ENCODE results near the gene PLCH2. TPM values are rescaled to one million over a fixed set of nuclear protein-coding genes. Genes with fewer than 3 reads are reported as not detected.

PLCH2 gene
- total RNA-seq, 1 experiment from 2014 or later, result 123 TPM

GRCh38 chr1:2517966-2518365 lies 41.9 kb downstream of the PLCH2 start:
- Mint-ChIP-seq H3K4me1 (ENCODE audit: insufficient read depth, unreplicated experiment) (no peaks in the 10 kb centered on the region), H3K4me3 (ENCODE audit: unreplicated experiment) (no peak overlapping the region), H3K27me3 (ENCODE audit: insufficient read depth, unreplicated experiment) (no peaks in the 10 kb centered on the region), H3K9me3 (ENCODE audit: unreplicated experiment) (no peaks in the 10 kb centered on the region), H3K27ac (ENCODE audit: low read depth, unreplicated experiment) (no peak overlapping the region), H3K36me3 (ENCODE audit: insufficient read depth, unreplicated experiment) (peaks cover 33% of the 10 kb centered on the region)
- DNase-seq (ENCODE audit: unreplicated experiment), result no peak
- POLR2A ChIA-PET, result no interaction called here
- intact Hi-C loops (cut with micrococcal nuclease), result no loop called here
- no TSS peak for BruUV-seq (replicated peaks)
- CTCF ChIA-PET, result interaction anchor here (2.1 kb wide), 1 partner anchor 30 kb away, joined by 13 read pairs; no protein-coding TSS in a partner anchor
- TF ChIP-seq CTCF (IDR thresholded peaks at IDR 0.05; ENCODE audit: unreplicated experiment), result no peak

- Mint-ChIP-seq H3K27ac (ENCODE audit: low read depth, unreplicated experiment) (no peak overlapping the region), H3K4me3 (ENCODE audit: unreplicated experiment) (no peak overlapping the region), H3K4me1 (ENCODE audit: insufficient read depth, unreplicated experiment) (no peaks in the 10 kb centered on the region), H3K9me3 (ENCODE audit: unreplicated experiment) (no peaks in the 10 kb centered on the region), H3K27me3 (ENCODE audit: insufficient read depth, unreplicated experiment) (no peaks in the 10 kb centered on the region), H3K36me3 (ENCODE audit: insufficient read depth, unreplicated experiment) (peaks cover 31% of the 10 kb centered on the region)
- no TSS peak for BruUV-seq (replicated peaks)
- TF ChIP-seq CTCF (IDR thresholded peaks at IDR 0.05; ENCODE audit: unreplicated experiment), result no peak
- ChIA-PET CTCF (interaction anchor here (1.1 to 2.1 kb wide), 2 partner anchors 13 to 29 kb away, joined by 6 to 13 read pairs; no protein-coding TSS in a partner anchor), POLR2A (no interaction called here)
- intact Hi-C loops (cut with micrococcal nuclease), result no loop called here
- DNase-seq (ENCODE audit: unreplicated experiment), result no peak
These were observed 42.4 kb downstream of the PLCH2 start for GRCh38 chr1:2518528-2518927.

- Mint-ChIP-seq H3K27me3 (ENCODE audit: insufficient read depth, unreplicated experiment) (no peaks in the 10 kb centered on the region), H3K4me3 (ENCODE audit: unreplicated experiment) (no peak overlapping the region), H3K36me3 (ENCODE audit: insufficient read depth, unreplicated experiment) (peaks cover 33% of the 10 kb centered on the region), H3K9me3 (ENCODE audit: unreplicated experiment) (no peaks in the 10 kb centered on the region), H3K4me1 (ENCODE audit: insufficient read depth, unreplicated experiment) (peaks cover 4% of the 10 kb centered on the region), H3K27ac (ENCODE audit: low read depth, unreplicated experiment) (no peak overlapping the region)
- no TSS peak for BruUV-seq (replicated peaks)
- ChIA-PET CTCF (interaction anchor here (1.1 to 2.1 kb wide), 2 partner anchors 12 to 29 kb away, joined by 6 to 13 read pairs; no protein-coding TSS in a partner anchor), POLR2A (no interaction called here)
- intact Hi-C loops (cut with micrococcal nuclease), result no loop called here
- no peak for DNase-seq (ENCODE audit: unreplicated experiment)
- TF ChIP-seq CTCF (IDR thresholded peaks at IDR 0.05; ENCODE audit: unreplicated experiment), result no peak
These were observed 43.1 kb downstream of the PLCH2 start for GRCh38 chr1:2519029-2519685.

GRCh38 chr1:2519729-2520128 lies 43.6 kb downstream of the PLCH2 start:
- Mint-ChIP-seq H3K9me3 (ENCODE audit: unreplicated experiment) (no peaks in the 10 kb centered on the region), H3K27me3 (ENCODE audit: insufficient read depth, unreplicated experiment) (no peaks in the 10 kb centered on the region), H3K27ac (ENCODE audit: low read depth, unreplicated experiment) (no peak overlapping the region), H3K4me3 (ENCODE audit: unreplicated experiment) (no peak overlapping the region), H3K4me1 (ENCODE audit: insufficient read depth, unreplicated experiment) (peaks cover 10% of the 10 kb centered on the region), H3K36me3 (ENCODE audit: insufficient read depth, unreplicated experiment) (peaks cover 34% of the 10 kb centered on the region)
- intact Hi-C loops (cut with micrococcal nuclease), result no loop called here
- ChIA-PET CTCF (interaction anchor here (1.1 to 2.1 kb wide), 2 partner anchors 11 to 28 kb away, joined by 6 to 13 read pairs; no protein-coding TSS in a partner anchor), POLR2A (no interaction called here)
- BruUV-seq (replicated peaks), result no TSS peak
- no peak for TF ChIP-seq CTCF (IDR thresholded peaks at IDR 0.05; ENCODE audit: unreplicated experiment)
- DNase-seq (ENCODE audit: unreplicated experiment), result no peak

All from MCF 10A (cell line).